Thyroid gland (tissue), 4 donors: ENCODE data around the gene WDFY4.

Experiments
- POLR2A ChIP-seq, 2 donors: fragments of 450-650 bp; IDR thresholded peaks; one replicate each; pipeline ENCODE4 v1.6.1; 2017; ENCODE audit warnings: antibody characterized with exemption in 2 of 2, mild to moderate bottlenecking in 2 of 2, moderate library complexity in 1 of 2
- TF ChIP-seq, protein P1 (sequence below), 6 experiments: fragments of 200-600 bp in 3 of 6; fragments of 450-650 bp in 3 of 6; sonication (generic) in 3 of 6; IDR thresholded peaks; one replicate each; pipeline ENCODE4 v1.5.1; 2016 to 2019; ENCODE audit warnings: antibody characterized with exemption in 6 of 6, mild to moderate bottlenecking in 2 of 6, inconsistent platforms in 1 of 6, moderate library complexity in 1 of 6

DNA sequence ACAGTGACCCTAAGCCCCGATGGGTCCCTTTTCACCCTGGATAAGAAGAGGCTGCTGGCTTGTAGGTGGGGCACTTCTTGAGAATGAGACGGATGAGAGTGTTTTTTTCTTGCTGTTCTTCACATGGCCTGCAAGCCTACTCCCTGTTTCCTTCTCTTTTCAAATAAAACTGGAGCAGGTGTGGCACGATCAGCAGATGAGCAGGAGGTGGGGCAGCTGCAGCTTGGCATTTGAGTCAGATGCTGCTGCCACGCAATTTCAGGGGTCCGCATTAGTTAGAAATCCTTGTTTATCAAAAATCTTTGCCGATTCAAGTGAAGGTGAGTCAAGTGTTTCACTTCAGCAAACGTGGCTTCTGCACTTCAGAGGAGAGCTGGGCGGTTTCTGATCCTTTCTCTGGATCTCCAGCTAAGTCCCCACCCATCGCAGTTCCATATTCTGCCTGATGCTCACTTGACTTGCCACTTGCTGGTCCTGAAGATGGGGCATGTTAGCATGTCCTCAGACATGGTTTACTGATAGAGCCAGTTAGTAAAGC lies 20.8 kb downstream of the WDFY4 start:
- TF ChIP-seq, protein P1, sequence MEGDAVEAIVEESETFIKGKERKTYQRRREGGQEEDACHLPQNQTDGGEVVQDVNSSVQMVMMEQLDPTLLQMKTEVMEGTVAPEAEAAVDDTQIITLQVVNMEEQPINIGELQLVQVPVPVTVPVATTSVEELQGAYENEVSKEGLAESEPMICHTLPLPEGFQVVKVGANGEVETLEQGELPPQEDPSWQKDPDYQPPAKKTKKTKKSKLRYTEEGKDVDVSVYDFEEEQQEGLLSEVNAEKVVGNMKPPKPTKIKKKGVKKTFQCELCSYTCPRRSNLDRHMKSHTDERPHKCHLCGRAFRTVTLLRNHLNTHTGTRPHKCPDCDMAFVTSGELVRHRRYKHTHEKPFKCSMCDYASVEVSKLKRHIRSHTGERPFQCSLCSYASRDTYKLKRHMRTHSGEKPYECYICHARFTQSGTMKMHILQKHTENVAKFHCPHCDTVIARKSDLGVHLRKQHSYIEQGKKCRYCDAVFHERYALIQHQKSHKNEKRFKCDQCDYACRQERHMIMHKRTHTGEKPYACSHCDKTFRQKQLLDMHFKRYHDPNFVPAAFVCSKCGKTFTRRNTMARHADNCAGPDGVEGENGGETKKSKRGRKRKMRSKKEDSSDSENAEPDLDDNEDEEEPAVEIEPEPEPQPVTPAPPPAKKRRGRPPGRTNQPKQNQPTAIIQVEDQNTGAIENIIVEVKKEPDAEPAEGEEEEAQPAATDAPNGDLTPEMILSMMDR (IDR thresholded peaks at IDR 0.05), result no peak
- no peak for TF ChIP-seq POLR2A (IDR thresholded peaks at IDR 0.05)
